Measurements from ENCODE around the gene PALLD. TPM values are rescaled to one million over a fixed set of nuclear protein-coding genes. Genes with fewer than 3 reads are reported as not detected.

PALLD gene
- total and polyA plus RNA-seq, 2 of the 13 experiments (the other 11 are each of a cell fraction or from before 2014, with no cell fraction given): 0.50 to 1.5 TPM

DNA sequence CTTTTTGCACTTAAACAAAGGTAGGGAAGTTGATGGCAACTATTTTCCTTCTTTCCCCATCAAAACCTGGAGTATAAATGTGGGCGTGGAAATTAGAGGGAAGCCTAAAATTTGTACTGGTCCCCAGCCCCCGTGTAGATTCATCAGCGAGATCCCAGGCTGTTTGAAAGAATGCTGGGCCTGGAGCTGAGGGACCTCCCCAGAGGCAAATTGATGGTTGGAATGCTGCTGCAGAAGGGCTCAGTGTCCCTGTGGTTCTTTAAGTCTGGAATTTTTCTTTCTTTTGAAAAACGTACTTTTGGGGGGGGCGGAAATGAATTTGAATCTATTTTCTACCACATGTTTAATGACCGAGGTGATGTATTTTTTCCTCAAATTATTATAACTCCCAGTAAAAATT is 316.0 kb downstream of the PALLD start (continued):
- TF ChIP-seq, protein P1, sequence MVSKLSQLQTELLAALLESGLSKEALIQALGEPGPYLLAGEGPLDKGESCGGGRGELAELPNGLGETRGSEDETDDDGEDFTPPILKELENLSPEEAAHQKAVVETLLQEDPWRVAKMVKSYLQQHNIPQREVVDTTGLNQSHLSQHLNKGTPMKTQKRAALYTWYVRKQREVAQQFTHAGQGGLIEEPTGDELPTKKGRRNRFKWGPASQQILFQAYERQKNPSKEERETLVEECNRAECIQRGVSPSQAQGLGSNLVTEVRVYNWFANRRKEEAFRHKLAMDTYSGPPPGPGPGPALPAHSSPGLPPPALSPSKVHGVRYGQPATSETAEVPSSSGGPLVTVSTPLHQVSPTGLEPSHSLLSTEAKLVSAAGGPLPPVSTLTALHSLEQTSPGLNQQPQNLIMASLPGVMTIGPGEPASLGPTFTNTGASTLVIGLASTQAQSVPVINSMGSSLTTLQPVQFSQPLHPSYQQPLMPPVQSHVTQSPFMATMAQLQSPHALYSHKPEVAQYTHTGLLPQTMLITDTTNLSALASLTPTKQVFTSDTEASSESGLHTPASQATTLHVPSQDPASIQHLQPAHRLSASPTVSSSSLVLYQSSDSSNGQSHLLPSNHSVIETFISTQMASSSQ (IDR thresholded peaks at IDR 0.05; ENCODE audit: low read depth): no peak
- TF ChIP-seq, protein P1 (CRISPR knock-in tag; IDR thresholded peaks at IDR 0.05; ENCODE audit: borderline replicate concordance): no peak
- TF ChIP-seq ZNF460 (CRISPR knock-in tag; IDR thresholded peaks at IDR 0.05; ENCODE audit: borderline replicate concordance) (no peak), ZFP36L1 (CRISPR knock-in tag; IDR thresholded peaks at IDR 0.05) (no peak), ZNF768 (CRISPR knock-in tag; IDR thresholded peaks at IDR 0.05) (no peak), ZNF773 (CRISPR knock-in tag; IDR thresholded peaks at IDR 0.05; ENCODE audit: borderline replicate concordance) (no peak), ZNF570 (CRISPR knock-in tag; IDR thresholded peaks at IDR 0.05; ENCODE audit: borderline replicate concordance) (no peak), ZFP36L2 (CRISPR knock-in tag; IDR thresholded peaks at IDR 0.05) (no peak), ZMYM3 (CRISPR knock-in tag; IDR thresholded peaks at IDR 0.05) (no peak), ZSCAN12 (CRISPR knock-in tag; IDR thresholded peaks at IDR 0.05) (no peak), MZF1 (CRISPR knock-in tag; IDR thresholded peaks at IDR 0.05; ENCODE audit: borderline replicate concordance) (no peak)
- TF ChIP-seq, protein P2, sequence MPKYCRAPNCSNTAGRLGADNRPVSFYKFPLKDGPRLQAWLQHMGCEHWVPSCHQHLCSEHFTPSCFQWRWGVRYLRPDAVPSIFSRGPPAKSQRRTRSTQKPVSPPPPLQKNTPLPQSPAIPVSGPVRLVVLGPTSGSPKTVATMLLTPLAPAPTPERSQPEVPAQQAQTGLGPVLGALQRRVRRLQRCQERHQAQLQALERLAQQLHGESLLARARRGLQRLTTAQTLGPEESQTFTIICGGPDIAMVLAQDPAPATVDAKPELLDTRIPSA (CRISPR knock-in tag; IDR thresholded peaks at IDR 0.05; ENCODE audit: borderline replicate concordance): no peak
- TF ChIP-seq, protein P3, sequence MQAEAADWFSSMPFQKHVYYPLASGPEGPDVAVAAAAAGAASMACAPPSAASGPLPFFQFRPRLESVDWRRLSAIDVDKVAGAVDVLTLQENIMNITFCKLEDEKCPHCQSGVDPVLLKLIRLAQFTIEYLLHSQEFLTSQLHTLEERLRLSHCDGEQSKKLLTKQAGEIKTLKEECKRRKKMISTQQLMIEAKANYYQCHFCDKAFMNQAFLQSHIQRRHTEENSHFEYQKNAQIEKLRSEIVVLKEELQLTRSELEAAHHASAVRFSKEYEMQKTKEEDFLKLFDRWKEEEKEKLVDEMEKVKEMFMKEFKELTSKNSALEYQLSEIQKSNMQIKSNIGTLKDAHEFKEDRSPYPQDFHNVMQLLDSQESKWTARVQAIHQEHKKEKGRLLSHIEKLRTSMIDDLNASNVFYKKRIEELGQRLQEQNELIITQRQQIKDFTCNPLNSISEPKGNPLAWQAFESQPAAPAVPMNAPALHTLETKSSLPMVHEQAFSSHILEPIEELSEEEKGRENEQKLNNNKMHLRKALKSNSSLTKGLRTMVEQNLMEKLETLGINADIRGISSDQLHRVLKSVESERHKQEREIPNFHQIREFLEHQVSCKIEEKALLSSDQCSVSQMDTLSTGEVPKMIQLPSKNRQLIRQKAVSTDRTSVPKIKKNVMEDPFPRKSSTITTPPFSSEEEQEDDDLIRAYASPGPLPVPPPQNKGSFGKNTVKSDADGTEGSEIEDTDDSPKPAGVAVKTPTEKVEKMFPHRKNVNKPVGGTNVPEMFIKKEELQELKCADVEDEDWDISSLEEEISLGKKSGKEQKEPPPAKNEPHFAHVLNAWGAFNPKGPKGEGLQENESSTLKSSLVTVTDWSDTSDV (CRISPR knock-in tag; IDR thresholded peaks at IDR 0.05): no peak
